HuH-7.5 (cell line): Measurements from ENCODE around the gene SBK3.
"Not testable (repeated sequence)": the region's sequence is repeated elsewhere in the genome, so short reads cannot be mapped to it uniquely, and the experiment has no call there.

Source experiments
- DNase-seq: peaks from one replicate; pipeline ENCODE4 v3.0.0; 2011; ENCODE audit warnings: low spot score

Gene SBK3

GRCh38 chr19:55516878-55517620 is 28.3 kb downstream of the SBK3 start:
- DNase-seq, result peak; percentile 99

- DNase-seq, result no peak
Observed at GRCh38 chr19:55508120-55508519, 37.2 kb downstream of the SBK3 start.

GRCh38 chr19:55504981-55505380 is 40.4 kb downstream of the SBK3 start:
- DNase-seq, result no peak

GRCh38 chr19:55504252-55504603 is 41.1 kb downstream of the SBK3 start:
- DNase-seq, result no peak

- peak; percentile 94 for DNase-seq
Observed at GRCh38 chr19:55503502-55504251, 41.7 kb downstream of the SBK3 start.

- DNase-seq, result no peak
Observed at GRCh38 chr19:55503157-55503501, 42.2 kb downstream of the SBK3 start.

GRCh38 chr19:55502197-55502952 is 43.0 kb downstream of the SBK3 start:
- no peak for DNase-seq

GRCh38 chr19:55500368-55500952 is 44.9 kb downstream of the SBK3 start:
- no peak for DNase-seq

- no peak for DNase-seq
Observed at GRCh38 chr19:55498246-55498840, 47.0 kb downstream of the SBK3 start.

- no peak for DNase-seq
Observed at GRCh38 chr19:55497763-55498162, 47.6 kb downstream of the SBK3 start.

GRCh38 chr19:55496820-55497219 is 48.5 kb downstream of the SBK3 start:
- not testable (repeated sequence) for DNase-seq

GRCh38 chr19:55495646-55496349 is 49.5 kb downstream of the SBK3 start:
- DNase-seq, result no peak

- no peak for DNase-seq
Observed at GRCh38 chr19:55494172-55494761, 51.1 kb downstream of the SBK3 start.

- DNase-seq, result no peak
Observed at GRCh38 chr19:55493645-55494171, 51.6 kb downstream of the SBK3 start.

GRCh38 chr19:55493052-55493644 is 52.2 kb downstream of the SBK3 start:
- no peak for DNase-seq

- DNase-seq, result no peak
Observed at GRCh38 chr19:55492362-55492944, 52.9 kb downstream of the SBK3 start.

GRCh38 chr19:55491546-55492360 is 53.6 kb downstream of the SBK3 start:
- DNase-seq, result no peak
